GM23248 (cell line): ENCODE results near the gene SH3BP1.

Experiments used
- EZH2 ChIP-seq: fragments of 200-600 bp; sonication (generic); IDR thresholded peaks from 2 replicates; pipeline ENCODE4 v1.6.1; 2018; ENCODE audit warnings: antibody characterized with exemption, mild to moderate bottlenecking; ENCODE audit not compliant: insufficient read depth, poor library complexity, severe bottlenecking
- EZH2phosphoT487 ChIP-seq: fragments of 200-600 bp; sonication (generic); IDR thresholded peaks from 2 replicates; pipeline ENCODE4 v1.6.1; 2018; ENCODE audit warnings: antibody characterized with exemption, moderate library complexity, mild to moderate bottlenecking, low read depth; ENCODE audit not compliant: insufficient read depth

DNA sequence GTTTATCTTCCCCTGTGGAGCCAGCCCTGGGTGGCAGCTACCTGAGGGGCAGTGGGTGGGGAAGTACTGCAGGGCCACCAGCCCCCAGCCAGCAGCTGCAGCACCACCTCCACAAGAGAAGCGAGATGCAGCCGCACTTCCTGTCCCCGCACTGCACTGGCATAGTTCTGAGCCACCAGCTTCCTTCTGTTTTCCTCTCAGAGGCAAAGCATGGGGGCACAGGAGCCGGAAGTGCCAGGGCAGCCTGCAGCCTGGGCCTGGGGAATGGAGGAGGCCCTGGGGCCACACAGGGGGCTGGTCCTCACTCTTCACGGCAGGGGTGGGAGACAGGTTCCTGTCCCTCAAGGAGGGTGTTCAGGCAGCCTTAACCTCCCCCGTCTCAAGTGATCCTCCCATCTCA, 11.9 kb upstream of the SH3BP1 start:
- TF ChIP-seq EZH2 (no peak), EZH2phosphoT487 (no peak)
